ENCODE results near the gene CHST11.
"Not testable (repeated sequence)": the region's sequence is repeated elsewhere in the genome, so short reads cannot be mapped to it uniquely, and the experiment has no call there.

Gene CHST11

GRCh38 chr12:104785886-104786285 lies 329.1 kb downstream of the CHST11 start:
- DNase-seq, result no peak

DNA sequence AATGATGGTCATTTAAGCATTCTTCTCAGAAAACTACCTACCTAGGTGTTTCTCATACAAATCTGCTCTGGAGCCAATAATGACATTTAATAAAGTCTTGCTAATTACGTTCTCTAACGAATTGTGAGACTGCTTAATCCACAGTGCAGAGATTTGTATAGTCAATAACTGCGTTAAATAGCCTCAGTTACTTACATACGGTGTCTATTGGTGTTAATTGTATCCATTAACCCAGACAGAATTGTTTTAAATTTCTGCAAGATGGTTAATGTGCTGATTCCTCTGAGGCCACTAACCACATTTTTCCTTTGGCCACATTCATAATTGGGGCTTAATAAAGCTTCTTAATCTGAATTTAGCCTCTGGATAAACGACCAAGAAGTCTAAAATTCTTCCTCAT lies 329.6 kb downstream of the CHST11 start:
- DNase-seq, result no peak

DNA sequence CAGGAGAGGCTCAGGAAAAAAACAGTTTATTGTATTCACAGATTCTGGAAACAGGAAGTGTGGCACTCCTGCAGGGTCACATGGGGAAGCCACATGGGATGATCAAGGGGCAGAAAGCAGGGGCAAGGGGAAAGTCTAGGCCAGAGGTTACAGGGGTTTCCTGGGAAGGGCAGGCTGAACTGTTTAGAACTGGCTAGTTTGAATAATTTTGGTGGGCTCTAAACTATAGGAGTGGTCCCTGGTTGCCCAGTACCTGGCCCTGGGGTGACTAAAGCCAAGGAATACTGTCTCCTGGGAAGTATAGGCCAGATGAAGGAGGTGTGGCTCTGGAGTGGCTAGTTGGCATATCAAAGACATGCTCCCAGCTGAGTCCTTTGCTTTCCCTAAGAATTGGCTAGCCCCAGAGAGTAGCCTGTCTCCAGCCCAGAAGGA lies 332.1 kb downstream of the CHST11 start:
- DNase-seq, result no peak

DNA sequence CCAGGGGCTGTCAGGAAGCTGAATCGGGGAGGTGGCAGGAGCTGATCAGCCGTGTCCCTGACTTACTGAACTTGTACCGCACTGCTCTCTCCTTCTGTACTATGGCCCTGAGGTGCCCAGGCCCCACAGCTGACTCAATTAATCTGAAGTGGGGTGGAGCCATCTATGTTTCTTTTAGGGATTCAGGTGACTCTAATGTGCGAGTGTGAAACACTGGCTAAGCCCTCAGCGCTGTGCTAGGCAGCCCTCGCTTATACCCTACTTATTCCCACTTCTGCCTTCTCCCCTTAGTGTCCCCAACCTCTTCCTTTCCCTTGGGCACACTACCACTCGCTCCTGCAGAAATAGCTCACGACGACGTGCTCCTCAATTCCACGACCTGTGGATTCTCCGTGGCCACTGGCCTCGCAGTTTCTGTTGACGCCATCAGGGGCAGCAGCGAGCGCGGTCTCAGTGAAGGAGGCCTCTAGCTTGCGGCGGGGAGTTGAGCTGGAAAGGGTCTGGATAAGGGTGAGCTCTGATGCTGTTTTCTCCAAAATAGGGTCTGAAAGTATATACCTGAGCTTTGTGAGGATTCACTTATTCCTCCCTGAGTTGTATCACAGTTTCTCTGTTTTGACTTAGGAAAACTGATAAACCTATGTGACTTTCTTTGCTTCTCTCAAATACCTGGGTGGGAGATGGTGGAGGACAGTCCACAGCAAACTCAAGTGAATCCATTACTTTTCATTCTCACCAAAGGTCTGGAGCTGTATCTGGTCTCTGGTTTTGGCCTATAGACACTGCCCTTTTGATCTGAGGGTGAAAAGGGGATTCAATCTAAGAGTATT lies 333.8 kb downstream of the CHST11 start:
- DNase-seq, result peak; percentile 44

GRCh38 chr12:104792570-104792969 lies 335.8 kb downstream of the CHST11 start:
- DNase-seq, result no peak

- DNase-seq, result no peak
Measured at GRCh38 chr12:104793285-104793684, 336.5 kb downstream of the CHST11 start.

DNA sequence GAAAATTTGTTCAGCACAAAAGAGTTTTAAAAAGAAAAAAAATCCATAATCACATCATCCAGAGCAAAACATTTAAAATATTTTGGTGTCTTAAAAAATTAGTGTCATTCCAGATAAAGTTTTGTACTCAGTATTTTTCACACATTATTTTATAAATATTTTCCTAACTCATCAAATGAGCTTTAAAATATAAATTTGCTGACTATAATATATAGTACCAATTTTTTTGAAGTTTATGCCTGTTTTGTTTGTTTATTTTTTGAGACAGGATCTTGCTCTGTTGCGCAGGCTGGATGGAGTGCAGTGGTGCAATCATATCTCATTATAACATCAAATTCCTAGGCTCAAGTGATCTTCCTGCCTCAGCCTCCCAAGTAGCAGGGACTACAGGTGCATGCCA lies 337.2 kb downstream of the CHST11 start:
- no peak for DNase-seq

DNA sequence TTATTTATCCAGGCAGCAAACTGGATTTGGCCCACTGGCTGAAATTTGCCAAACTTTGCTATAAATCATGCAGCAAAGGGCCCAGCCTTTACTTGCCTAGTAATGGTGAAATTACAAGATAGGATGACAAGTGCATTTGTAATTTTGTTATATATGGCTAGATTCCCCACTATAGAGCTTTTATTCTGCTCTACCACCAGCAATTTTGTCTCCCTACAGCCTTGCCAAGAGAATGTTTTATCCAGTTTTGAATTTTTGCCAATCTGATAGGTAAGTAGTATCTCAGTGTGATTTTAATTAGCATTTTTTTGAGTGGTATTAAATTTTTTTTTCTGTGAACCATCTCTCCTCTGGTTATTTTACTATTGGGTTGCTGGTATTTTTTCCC lies 339.7 kb downstream of the CHST11 start:
- no peak for DNase-seq

DNA sequence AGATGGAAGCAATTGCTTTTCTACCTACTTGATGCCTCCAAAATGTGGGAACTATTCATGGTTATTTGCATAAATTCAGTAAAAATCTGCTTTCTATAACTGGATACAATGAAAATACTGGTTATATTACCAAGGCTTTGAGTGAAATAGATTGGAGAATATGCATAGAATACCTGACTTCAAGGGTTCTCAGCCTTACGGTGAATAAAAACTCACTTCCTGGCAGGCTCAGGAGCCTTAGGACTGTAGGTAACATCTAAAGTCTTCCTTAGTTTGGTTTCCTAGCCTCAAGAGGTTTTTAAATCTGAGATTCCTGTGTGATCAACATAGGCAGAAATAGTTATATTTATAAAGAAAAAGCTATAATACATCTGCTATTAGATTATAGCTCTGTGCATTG lies 342.7 kb downstream of the CHST11 start:
- no peak for DNase-seq

- no peak for DNase-seq
Measured at GRCh38 chr12:104801005-104801404, 344.3 kb downstream of the CHST11 start.

GRCh38 chr12:104801427-104801826 lies 344.7 kb downstream of the CHST11 start:
- no peak for DNase-seq

DNA sequence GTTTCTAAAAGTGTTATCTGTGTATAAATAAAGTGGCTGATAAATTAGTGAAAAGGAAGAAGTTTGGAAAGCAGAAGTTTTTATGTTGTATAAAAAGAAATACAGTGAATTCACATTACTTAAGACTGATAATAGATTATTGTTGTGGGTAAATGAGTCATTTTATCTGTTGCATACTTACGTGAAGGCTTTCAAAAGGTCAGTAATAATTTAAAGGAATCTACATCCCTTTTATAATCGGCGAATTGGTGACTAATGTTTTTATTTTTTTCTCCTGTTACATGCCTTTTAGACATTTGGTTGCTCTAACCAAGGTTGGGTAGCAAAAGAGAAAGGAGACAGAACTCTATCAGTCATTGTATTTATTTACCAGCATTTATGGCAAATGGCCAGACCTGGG lies 345.5 kb downstream of the CHST11 start:
- no peak for DNase-seq

DNA sequence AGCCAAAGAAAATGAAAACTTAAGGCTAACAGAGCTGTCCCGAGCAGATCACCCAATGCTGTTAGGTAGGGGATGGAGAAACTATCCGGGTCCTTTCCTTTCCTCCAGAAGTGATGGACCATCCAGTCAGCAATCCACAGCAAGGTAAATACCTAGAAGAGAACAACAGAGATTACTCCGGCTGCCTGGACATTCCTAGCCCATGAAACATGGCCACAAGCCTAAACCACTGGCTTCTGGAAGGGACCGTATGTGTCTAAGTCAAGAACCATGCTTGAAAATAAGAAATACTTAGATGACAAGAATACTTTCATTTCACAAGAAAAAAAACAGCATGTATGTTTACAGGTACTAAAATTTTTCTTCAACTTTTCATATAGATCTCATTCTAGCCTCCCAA lies 348.4 kb downstream of the CHST11 start:
- no peak for DNase-seq

GRCh38 chr12:104806194-104806593 lies 349.4 kb downstream of the CHST11 start:
- not testable (repeated sequence) for DNase-seq

DNA sequence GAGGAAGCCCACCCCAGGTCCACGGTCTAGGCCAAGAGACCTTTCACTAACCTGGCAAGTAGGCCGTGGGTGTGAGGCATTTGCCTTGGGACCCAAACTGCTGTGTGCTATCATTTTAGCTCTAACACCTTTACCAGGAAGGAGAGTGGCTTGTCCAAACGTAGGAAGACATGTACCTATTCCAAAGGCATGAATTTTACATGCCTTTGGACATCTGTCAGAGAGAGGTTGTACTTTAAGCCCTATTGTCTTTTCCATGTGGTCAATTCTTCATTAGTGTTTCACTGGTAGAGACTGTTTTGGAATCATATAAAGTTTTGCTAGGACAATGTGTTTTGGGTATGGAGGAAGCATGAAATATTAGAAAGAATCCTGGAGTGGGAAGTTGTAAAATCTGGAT lies 352.5 kb downstream of the CHST11 start:
- DNase-seq, result no peak

DNA sequence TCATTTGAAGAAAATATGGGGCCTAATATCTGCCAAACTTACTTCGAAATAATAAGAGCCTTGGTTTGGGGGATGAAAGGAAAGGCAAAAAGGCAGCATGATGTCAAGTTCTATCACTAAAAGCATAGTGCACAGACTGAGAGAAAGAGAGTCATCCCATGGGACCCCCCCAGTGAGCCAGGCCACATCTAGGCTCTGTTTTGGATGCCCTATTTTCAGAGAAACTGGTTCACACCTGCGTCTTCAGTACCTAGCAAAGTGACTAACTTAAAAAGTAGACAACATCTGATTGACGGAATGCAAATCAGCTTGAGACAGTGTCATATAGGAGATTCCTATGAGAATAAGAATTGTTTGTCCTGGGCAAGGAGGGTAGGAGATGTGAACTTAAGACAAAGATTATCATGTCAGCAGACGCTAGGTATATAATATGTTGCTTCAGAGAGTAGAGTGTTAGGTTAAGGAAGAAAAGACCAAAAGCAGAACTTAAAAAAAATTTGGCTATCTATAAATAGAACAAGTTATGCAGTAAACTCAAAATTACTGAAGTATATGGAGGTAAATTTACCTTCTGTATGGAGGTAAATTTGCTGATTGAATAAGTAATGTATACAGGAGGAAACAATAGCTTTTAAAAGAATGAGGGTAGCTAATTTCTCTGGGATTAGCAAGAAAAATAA lies 353.1 kb downstream of the CHST11 start:
- DNase-seq, result no peak

Measured in activated CD4-positive, alpha-beta T cell treated with anti-CD3 and anti-CD28 coated beads, Interleukin-2, Interleukin-6, amounts not matched to agents 100 ng/mL and 50 ng/mL, durations not matched to agents 16 hours and 8 hours (primary cell).